Measurements from ENCODE around the gene CRABP2. TPM values are rescaled to one million over a fixed set of nuclear protein-coding genes. Genes with fewer than 3 reads are reported as not detected.

The CRABP2 gene
- total and polyA plus RNA-seq, 2 donors (not counting 1 experiment from before 2014, with no cell fraction given), result 0.89 to 1.2 TPM

DNA sequence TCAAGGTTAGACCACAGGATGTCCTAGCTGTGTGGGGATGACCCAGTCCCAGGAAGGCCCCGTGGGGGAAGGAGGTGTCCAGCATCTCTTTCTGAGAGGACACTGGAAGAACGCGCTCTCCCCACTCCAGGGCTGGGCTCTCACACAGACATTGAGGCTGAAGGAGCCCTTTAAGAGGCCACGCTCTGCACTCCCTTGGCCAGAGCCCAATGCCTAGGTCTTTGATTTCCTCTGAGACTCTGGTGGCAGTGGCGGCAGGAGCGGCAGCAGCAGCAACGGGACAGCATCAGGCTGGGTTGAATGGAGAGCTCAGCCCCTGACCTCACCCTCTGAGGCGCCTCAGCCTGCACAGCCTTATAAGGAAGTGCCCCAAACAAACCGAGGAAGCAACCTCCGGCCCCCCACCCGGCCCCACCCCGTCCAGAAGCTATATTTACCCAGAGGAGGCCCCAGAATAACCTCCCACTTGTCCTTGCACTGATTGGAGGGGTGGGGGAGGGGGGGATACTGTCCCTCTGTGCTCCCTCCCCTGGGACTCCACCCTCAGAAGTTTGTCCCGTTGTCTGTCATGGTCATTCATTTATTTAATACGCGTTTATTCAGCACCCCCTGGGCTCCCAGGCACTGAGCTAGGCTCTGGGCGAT is 40.5 kb downstream of the CRABP2 start:
- H3K36me3 ChIP-seq (replicated peaks in 1 of 2; ENCODE audit: control extremely low read depth in 1 of 2, control insufficient read depth in 1 of 2, extremely low read depth in 1 of 2, insufficient read depth in 2 of 2, low read length in 1 of 2), result no peaks in the 10 kb centered on the region
- peak overlapping the region; percentile 44 for H3K9ac ChIP-seq (ENCODE audit: low read length)
- Mint-ChIP-seq H3K4me1 (peaks cover 67% of the 10 kb centered on the region), H3K27ac (peak overlapping the region; percentile 53), H3K9me3 (ENCODE audit: insufficient read depth) (no peaks in the 10 kb centered on the region), H3K27me3 (no peaks in the 10 kb centered on the region), H3K4me3 (peak overlapping the region; percentile 55)
- no peaks in the 10 kb centered on the region for H3K27me3 ChIP-seq (replicated peaks in 1 of 4; ENCODE audit: control extremely low read depth in 1 of 4, control insufficient read depth in 3 of 4, insufficient read depth in 4 of 4, low read length in 3 of 4)
- peak overlapping the region in 2 of 5 experiments; percentile 20 to 51 for H3K4me3 ChIP-seq (ENCODE audit: control extremely low read depth in 1 of 5, extremely low read depth in 1 of 5, insufficient read depth in 1 of 5, low read depth in 2 of 5, low read length in 4 of 5)
- H2AFZ ChIP-seq (ENCODE audit: insufficient read depth, low read depth, low read length, poor library complexity, severe bottlenecking), result peak overlapping the region; percentile 46
- no peaks in the 10 kb centered on the region for H4K20me1 ChIP-seq (ENCODE audit: control insufficient read depth, insufficient read depth, low read length, poor library complexity, severe bottlenecking)
- WGBS (ENCODE audit: insufficient coverage), result 43% methylated on average over 11 of the region's 16 CpGs
- H3K4me1 ChIP-seq (ENCODE audit: control insufficient read depth in 2 of 2, insufficient read depth in 2 of 2, low read length in 2 of 2), result peaks cover 54 to 62% of the 10 kb centered on the region in 2 donors
- ATAC-seq (ENCODE audit: low read depth) (peak; percentile 39), DNase-seq (peak; percentile 50)
- H3K27ac ChIP-seq (ENCODE audit: low read length in 2 of 2), result no peak overlapping the region
- peaks cover 0 to 3% (median 0%) of the 10 kb centered on the region in 3 donors for H3K9me3 ChIP-seq (ENCODE audit: control extremely low read depth in 1 of 3, control insufficient read depth in 2 of 3, insufficient read depth in 1 of 3, low read length in 2 of 3)
- peak overlapping the region; percentile 76 for H3K4me2 ChIP-seq (replicated peaks; ENCODE audit: low read depth, low read length, poor library complexity, severe bottlenecking)
- TF ChIP-seq CTCF (IDR thresholded peaks at IDR 0.05) (no peak), EZH2 (IDR thresholded peaks at IDR 0.05; ENCODE audit: borderline replicate concordance, insufficient read depth, low read depth, low read length, poor library complexity, severe bottlenecking) (no peak)
- ChIA-PET POLR2A (no interaction called here), CTCF (interaction anchor here (0.8 to 2.4 kb wide), 7 partner anchors 11 to 280 kb away, joined by 3 to 14 read pairs (median 4); no protein-coding TSS in a partner anchor)
- intact Hi-C loops (cut with micrococcal nuclease), result no loop called here
- no peaks in the 10 kb centered on the region for H3K79me2 ChIP-seq (ENCODE audit: control insufficient read depth, insufficient read depth, low read length)

DNA sequence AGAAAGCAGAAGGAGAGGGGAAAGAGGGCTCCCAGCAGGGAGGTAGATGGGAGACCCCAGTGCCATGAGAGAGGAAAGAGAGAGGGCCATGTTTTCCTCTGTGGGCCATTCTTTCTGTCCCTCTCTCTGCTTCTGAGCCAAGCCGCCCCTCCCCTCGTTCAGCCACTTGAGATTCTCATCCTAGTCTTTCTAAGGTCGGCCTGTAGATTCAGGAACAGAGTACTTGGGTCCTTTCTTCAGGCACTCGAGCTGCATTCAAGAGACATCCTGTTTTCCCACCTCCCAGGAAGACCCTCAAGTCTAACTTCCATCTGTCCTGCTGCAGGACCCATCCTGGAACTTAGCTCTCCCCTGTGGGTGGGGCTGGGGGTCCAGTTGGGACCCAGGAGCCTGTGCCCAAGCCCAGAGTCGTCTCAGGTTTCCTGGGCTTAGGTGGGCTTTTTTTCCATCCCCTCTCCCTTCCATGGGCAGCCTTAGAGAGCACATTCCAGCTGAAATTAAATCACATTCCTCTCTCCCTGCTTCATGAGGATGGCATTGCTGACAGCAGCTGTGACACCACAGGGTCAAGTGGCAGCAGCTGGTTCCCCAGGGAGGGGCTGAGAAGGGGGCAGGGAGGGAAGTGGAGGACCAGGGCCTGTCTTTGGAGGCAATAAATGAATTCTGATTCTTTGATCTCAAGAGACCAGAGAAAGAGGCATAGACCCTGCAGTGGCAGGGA is 41.2 kb downstream of the CRABP2 start:
- Histone ChIP-seq H3K4me3 (ENCODE audit: control extremely low read depth in 1 of 5, extremely low read depth in 1 of 5, insufficient read depth in 1 of 5, low read depth in 2 of 5, low read length in 4 of 5) (peak overlapping the region in 2 of 5 experiments; percentile 20 to 51), H3K9me3 (ENCODE audit: control extremely low read depth in 1 of 3, control insufficient read depth in 2 of 3, insufficient read depth in 1 of 3, low read length in 2 of 3) (peaks cover 0 to 3% (median 0%) of the 10 kb centered on the region in 3 donors), H3K4me1 (ENCODE audit: control insufficient read depth in 2 of 2, insufficient read depth in 2 of 2, low read length in 2 of 2) (peaks cover 61 to 69% of the 10 kb centered on the region in 2 donors), H3K4me2 (replicated peaks; ENCODE audit: low read depth, low read length, poor library complexity, severe bottlenecking) (peak overlapping the region; percentile 76), H4K20me1 (ENCODE audit: control insufficient read depth, insufficient read depth, low read length, poor library complexity, severe bottlenecking) (no peaks in the 10 kb centered on the region), H3K9ac (ENCODE audit: low read length) (peak overlapping the region; percentile 44), H2AFZ (ENCODE audit: insufficient read depth, low read depth, low read length, poor library complexity, severe bottlenecking) (peak overlapping the region; percentile 46), H3K36me3 (replicated peaks in 1 of 2; ENCODE audit: control extremely low read depth in 1 of 2, control insufficient read depth in 1 of 2, extremely low read depth in 1 of 2, insufficient read depth in 2 of 2, low read length in 1 of 2) (no peaks in the 10 kb centered on the region), H3K79me2 (ENCODE audit: control insufficient read depth, insufficient read depth, low read length) (no peaks in the 10 kb centered on the region), H3K27ac (ENCODE audit: low read length in 2 of 2) (no peak overlapping the region), H3K27me3 (replicated peaks in 1 of 4; ENCODE audit: control extremely low read depth in 1 of 4, control insufficient read depth in 3 of 4, insufficient read depth in 4 of 4, low read length in 3 of 4) (no peaks in the 10 kb centered on the region)
- intact Hi-C loops (cut with micrococcal nuclease), result no loop called here
- peaks cover 74% of the 10 kb centered on the region for H3K4me1 Mint-ChIP-seq
- ATAC-seq (ENCODE audit: low read depth), result no peak
- ChIA-PET CTCF (interaction anchor here (1.0 to 2.4 kb wide), 4 partner anchors 14 to 44 kb away, joined by 3 to 14 read pairs (median 6); no protein-coding TSS in a partner anchor), POLR2A (no interaction called here)
- H3K27me3 Mint-ChIP-seq, result no peaks in the 10 kb centered on the region
- no peaks in the 10 kb centered on the region for H3K9me3 Mint-ChIP-seq (ENCODE audit: insufficient read depth)
- WGBS (ENCODE audit: insufficient coverage), result 67% methylated on average over 5 of the region's 5 CpGs
- peak overlapping the region; percentile 41 for H3K4me3 Mint-ChIP-seq
- H3K27ac Mint-ChIP-seq, result no peak overlapping the region
- no peak for DNase-seq
- TF ChIP-seq EZH2 (IDR thresholded peaks at IDR 0.05; ENCODE audit: borderline replicate concordance, insufficient read depth, low read depth, low read length, poor library complexity, severe bottlenecking) (no peak), CTCF (IDR thresholded peaks at IDR 0.05) (no peak)
